H1 (cell line): Measurements from ENCODE around the gene ENOSF1. TPM values are rescaled to one million over a fixed set of nuclear protein-coding genes. Genes with fewer than 3 reads are reported as not detected.

ENCODE experiments used
- NANOG ChIP-seq: IDR thresholded peaks from 2 replicates; pipeline ENCODE4 v1.6.1; 2011; ENCODE audit warnings: low read length, low read depth, mild to moderate bottlenecking, inconsistent platforms; ENCODE audit not compliant: insufficient read depth, poor library complexity, severe bottlenecking
- RFX5 ChIP-seq: IDR thresholded peaks from 2 replicates; pipeline ENCODE4 v1.6.1; 2011; ENCODE audit warnings: low read depth, low read length, improper control_type of control experiment, borderline replicate concordance
- RXRA ChIP-seq: IDR thresholded peaks from 2 replicates; pipeline ENCODE4 v1.6.1; 2011; ENCODE audit warnings: low read depth, mild to moderate bottlenecking, low read length, moderate library complexity; ENCODE audit not compliant: insufficient read depth
- USF2 ChIP-seq: IDR thresholded peaks from 2 replicates; pipeline ENCODE4 v1.6.1; 2011; ENCODE audit warnings: low read length, improper control_type of control experiment
- polyA plus RNA-seq, 7 experiments: library from polyadenylated mRNA; depleted of rRNA in 3 of 7; stranded (reverse) in 5 of 7; unstranded in 2 of 7; fragments of >200 nt in 5 of 7; fragments of 200-250 nt in 2 of 7; gene quantifications; 1 replicate in 5 of 7; 2 replicates in 1 of 7; 4 replicates in 1 of 7; pipeline versions ENCODE4 v1.2.1 to v1.2.3, GENCODE V29; 2011 to 2013; ENCODE audit warnings: missing spikeins in 2 of 7, mixed read lengths in 2 of 7
- total RNA-seq: library from RNA; stranded (reverse); fragmentation: NEBNext Ultra II Directional; extraction: Animal tissue kit (Norgen Biotek cat#: 25700); gene quantifications from 2 replicates; pipeline ENCODE4 v1.2.1, GENCODE V29; 2021

The ENOSF1 gene
- total and polyA plus RNA-seq, 2 of the 8 experiments (the other 6 are each of a cell fraction or from before 2014, with no cell fraction given), result 15.4 to 26.4 TPM

- no peak for TF ChIP-seq RFX5
- no peak for TF ChIP-seq USF2
- TF ChIP-seq RXRA, result no peak
- TF ChIP-seq NANOG, result no peak
These were observed 2.7 kb downstream of the ENOSF1 start (continued) for GRCh38 chr18:709771-710170.
